ENCODE results near the gene UACA.

The UACA gene

DNA sequence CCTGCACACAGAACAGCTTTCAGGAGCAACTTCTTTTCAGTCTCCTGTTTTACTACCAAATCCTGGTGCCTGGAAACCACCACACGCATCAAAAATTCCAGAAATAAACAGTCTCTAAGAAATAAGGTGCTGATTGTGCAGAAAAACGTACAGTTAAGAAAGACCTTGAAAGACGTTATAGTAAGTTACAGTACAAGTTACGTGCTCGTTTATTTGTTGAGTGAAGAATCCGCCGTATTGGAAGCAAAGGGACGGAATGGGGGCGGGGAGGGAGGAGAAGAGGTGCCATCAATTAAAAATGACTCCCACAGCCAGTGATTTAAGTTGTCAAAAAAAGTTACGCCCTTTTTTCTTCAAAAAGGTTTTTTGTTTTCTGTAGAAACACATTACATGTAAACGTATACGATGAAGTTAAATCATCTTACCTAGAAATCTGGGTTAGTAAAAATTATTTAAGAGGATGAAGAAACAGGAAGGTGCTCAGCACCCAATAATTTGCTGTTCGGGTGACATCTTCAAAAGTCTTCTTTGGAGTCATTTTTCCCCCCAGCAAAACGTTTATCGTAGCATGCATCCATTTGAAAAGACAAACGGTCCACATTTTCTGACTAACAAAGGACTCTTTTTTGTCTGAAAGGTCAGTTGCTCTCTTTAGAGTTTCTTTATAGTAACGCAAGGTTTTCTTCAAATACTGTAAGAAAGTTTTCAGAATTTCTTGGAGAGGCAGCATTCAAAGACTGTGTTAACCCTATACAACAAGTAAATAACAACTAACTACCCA is 782 bp upstream of the UACA start:
- H3K9me3 ChIP-seq (ENCODE audit: control insufficient read depth in 1 of 2, low read length in 2 of 2) = no peaks in the 10 kb centered on the region
- H3K27ac ChIP-seq (ENCODE audit: low read length) = peak overlapping the region; percentile 56
- H3K4me3 ChIP-seq (ENCODE audit: low read depth in 1 of 2, low read length in 2 of 2) = peak overlapping the region; percentile 67 to 77
- no peaks in the 10 kb centered on the region for H3K27me3 ChIP-seq (ENCODE audit: low read depth, low read length)
- H3K4me1 ChIP-seq (ENCODE audit: control insufficient read depth in 1 of 2, insufficient read depth in 2 of 2, low read length in 2 of 2) = peaks cover 0 to 6% of the 10 kb centered on the region in 2 donors
- no peaks in the 10 kb centered on the region for H3K36me3 ChIP-seq (ENCODE audit: control insufficient read depth in 1 of 2, insufficient read depth in 2 of 2, low read length in 2 of 2)

DNA sequence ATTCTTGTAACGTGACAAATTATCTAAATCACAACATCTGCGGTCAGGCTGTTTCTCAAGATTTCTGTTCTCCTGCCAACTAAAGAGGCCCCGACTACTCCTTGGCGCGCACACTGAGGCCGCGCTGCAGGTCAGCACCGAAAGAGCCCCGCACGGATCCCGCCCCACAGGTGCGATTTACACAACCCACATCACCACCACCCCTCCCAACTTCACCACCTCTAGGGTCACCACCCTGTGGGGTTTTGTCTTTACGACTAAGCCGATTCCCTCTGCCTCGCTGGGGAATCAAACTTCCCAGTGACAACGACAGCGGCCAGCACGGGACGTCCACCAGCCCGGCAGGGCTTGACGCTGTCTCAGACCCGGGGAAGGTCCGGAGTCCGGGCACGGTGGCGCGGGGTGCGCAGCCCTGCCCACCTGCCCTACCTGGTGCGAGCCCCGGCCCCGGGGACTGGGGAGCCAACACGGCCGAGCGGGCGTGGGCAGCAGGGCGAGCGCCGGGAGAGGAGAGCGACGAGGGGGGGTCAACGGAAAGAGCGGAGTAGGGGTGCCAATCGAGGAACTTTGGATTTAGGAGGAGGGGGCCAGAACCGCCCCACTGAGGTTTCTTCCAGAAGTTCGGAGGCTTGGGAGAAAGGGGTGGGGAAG is 764 bp downstream of the UACA start:
- peak overlapping the region; percentile 54 for H3K27ac ChIP-seq (ENCODE audit: low read length)
- H3K4me1 ChIP-seq (ENCODE audit: control insufficient read depth in 1 of 2, insufficient read depth in 2 of 2, low read length in 2 of 2) = peaks cover 0 to 6% of the 10 kb centered on the region in 2 donors
- H3K4me3 ChIP-seq (ENCODE audit: low read depth in 1 of 2, low read length in 2 of 2) = peak overlapping the region; percentile 67 to 77
- no peaks in the 10 kb centered on the region for H3K9me3 ChIP-seq (ENCODE audit: control insufficient read depth in 1 of 2, low read length in 2 of 2)
- no peaks in the 10 kb centered on the region for H3K27me3 ChIP-seq (ENCODE audit: low read depth, low read length)
- no peaks in the 10 kb centered on the region for H3K36me3 ChIP-seq (ENCODE audit: control insufficient read depth in 1 of 2, insufficient read depth in 2 of 2, low read length in 2 of 2)

DNA sequence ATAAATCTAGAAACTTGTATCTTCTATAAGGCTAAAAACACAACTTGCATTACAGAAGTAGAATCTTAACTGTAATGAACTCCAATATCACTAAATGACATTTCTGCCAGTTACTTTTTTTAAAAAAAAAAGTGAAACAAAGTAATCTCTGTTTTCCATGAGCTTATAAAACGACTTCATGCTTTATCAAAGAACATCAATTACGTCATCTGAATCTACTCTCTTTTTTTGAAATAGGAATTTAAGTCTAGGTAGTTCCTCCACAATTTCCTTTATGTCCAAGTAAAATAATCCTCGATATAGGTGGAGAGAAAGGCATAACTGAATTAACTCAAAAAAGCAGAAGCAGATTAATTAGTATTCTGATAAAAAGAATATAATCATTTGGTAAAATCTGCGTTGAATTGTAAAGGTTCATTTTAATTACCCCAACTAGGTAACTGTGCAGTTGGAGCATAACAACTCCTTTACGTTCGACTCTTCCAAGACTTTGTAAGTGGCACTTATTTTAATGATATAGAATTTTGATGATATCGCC is 1.4 kb downstream of the UACA start:
- H3K9me3 ChIP-seq (ENCODE audit: control insufficient read depth in 1 of 2, low read length in 2 of 2) = no peaks in the 10 kb centered on the region
- peak overlapping the region; percentile 54 for H3K27ac ChIP-seq (ENCODE audit: low read length)
- H3K4me1 ChIP-seq (ENCODE audit: control insufficient read depth in 1 of 2, insufficient read depth in 2 of 2, low read length in 2 of 2) = peaks cover 0 to 6% of the 10 kb centered on the region in 2 donors
- H3K4me3 ChIP-seq (ENCODE audit: low read depth in 1 of 2, low read length in 2 of 2) = peak overlapping the region; percentile 67 to 77
- no peaks in the 10 kb centered on the region for H3K36me3 ChIP-seq (ENCODE audit: control insufficient read depth in 1 of 2, insufficient read depth in 2 of 2, low read length in 2 of 2)
- H3K27me3 ChIP-seq (ENCODE audit: low read depth, low read length) = no peaks in the 10 kb centered on the region

DNA sequence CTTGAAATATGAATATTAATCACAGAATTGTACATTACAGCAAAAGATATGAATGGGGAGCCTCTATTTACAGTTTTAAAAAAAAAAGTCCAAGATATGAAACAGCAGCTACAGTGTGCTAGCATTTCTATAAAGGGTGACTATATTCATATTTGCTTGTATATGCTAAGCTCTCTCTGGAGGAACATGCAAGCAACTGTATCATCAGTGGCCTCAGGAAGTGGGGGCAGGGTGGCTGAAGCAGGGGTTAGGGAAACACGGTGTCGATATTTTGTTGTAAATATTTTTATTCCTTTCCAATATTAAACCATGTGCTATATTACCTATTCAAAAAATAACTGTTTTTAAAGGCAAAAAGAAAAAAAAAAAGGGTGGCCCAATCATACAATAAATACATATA is 2.3 kb downstream of the UACA start:
- no peak overlapping the region for H3K4me3 ChIP-seq (ENCODE audit: low read depth in 1 of 2, low read length in 2 of 2)
- no peak overlapping the region for H3K27ac ChIP-seq (ENCODE audit: low read length)

DNA sequence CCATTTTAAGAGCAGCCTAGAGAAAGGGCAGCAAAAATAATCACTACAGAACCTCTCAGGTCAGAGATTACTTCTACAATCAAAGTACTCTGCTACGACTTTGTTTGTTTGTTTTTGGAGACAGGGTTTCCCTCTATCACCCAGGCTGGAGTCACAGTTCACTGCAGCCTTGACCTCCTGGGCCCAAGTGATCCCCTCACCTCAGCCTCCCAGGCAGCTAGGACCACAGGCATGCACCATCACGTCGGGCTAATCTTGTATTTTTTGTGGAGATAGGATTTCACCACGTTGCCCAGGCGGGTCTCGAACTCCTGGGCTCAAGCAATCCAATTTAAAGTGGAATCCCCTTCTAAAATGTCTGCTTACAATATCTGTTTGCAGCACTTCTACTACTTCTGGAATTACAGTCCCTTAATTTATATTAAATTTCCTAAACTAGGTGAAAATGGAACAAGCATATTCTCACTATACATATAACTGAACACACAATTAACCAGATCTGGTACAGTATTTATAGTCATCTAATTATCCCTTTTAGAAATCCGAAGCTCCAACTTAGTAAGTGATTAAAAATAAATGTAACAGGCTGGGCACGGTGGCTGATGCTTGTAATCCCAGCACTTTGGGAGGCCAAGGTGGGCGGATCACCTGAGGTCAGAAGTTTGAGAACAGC is 4.4 kb downstream of the UACA start:
- no peak overlapping the region for H3K27ac ChIP-seq (ENCODE audit: low read length)
- no peaks in the 10 kb centered on the region for H3K36me3 ChIP-seq (ENCODE audit: control insufficient read depth in 1 of 2, insufficient read depth in 2 of 2, low read length in 2 of 2)
- H3K4me3 ChIP-seq (ENCODE audit: low read depth in 1 of 2, low read length in 2 of 2) = no peak overlapping the region
- peaks cover 0 to 6% of the 10 kb centered on the region in 2 donors for H3K4me1 ChIP-seq (ENCODE audit: control insufficient read depth in 1 of 2, insufficient read depth in 2 of 2, low read length in 2 of 2)
- no peaks in the 10 kb centered on the region for H3K9me3 ChIP-seq (ENCODE audit: control insufficient read depth in 1 of 2, low read length in 2 of 2)
- H3K27me3 ChIP-seq (ENCODE audit: low read depth, low read length) = no peaks in the 10 kb centered on the region

More for the DNA sequence above, 2.3 kb downstream of the UACA start:
- H3K27me3 ChIP-seq (ENCODE audit: low read depth, low read length) = no peaks in the 10 kb centered on the region
- H3K9me3 ChIP-seq (ENCODE audit: control insufficient read depth in 1 of 2, low read length in 2 of 2) = no peaks in the 10 kb centered on the region
- H3K36me3 ChIP-seq (ENCODE audit: control insufficient read depth in 1 of 2, insufficient read depth in 2 of 2, low read length in 2 of 2) = no peaks in the 10 kb centered on the region
- peaks cover 0 to 6% of the 10 kb centered on the region in 2 donors for H3K4me1 ChIP-seq (ENCODE audit: control insufficient read depth in 1 of 2, insufficient read depth in 2 of 2, low read length in 2 of 2)

DNA sequence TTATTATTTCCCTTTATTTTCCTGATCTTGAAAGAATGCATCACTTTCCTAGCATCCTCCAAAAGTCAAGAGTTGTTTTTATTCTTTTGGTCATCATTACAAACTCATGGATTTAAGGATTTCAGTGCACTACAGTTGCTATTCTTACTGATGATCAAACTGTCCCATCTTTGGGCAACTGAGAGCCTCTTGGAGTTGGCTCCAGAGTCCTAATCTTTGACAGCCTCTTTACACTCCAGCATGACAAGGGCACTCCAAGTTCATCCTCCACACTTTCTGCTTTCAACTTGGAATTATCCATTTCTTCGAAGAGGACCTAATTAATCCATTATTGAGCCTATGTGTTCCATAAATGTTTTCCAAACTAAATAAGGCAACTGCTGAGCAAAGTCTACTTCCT is 5.7 kb downstream of the UACA start:
- H3K27me3 ChIP-seq (ENCODE audit: low read depth, low read length) = no peaks in the 10 kb centered on the region
- H3K27ac ChIP-seq (ENCODE audit: low read length) = no peak overlapping the region
- peaks cover 0 to 6% of the 10 kb centered on the region in 2 donors for H3K4me1 ChIP-seq (ENCODE audit: control insufficient read depth in 1 of 2, insufficient read depth in 2 of 2, low read length in 2 of 2)
- H3K4me3 ChIP-seq (ENCODE audit: low read depth in 1 of 2, low read length in 2 of 2) = no peak overlapping the region
- H3K9me3 ChIP-seq (ENCODE audit: control insufficient read depth in 1 of 2, low read length in 2 of 2) = no peaks in the 10 kb centered on the region
- H3K36me3 ChIP-seq (ENCODE audit: control insufficient read depth in 1 of 2, insufficient read depth in 2 of 2, low read length in 2 of 2) = no peaks in the 10 kb centered on the region

DNA sequence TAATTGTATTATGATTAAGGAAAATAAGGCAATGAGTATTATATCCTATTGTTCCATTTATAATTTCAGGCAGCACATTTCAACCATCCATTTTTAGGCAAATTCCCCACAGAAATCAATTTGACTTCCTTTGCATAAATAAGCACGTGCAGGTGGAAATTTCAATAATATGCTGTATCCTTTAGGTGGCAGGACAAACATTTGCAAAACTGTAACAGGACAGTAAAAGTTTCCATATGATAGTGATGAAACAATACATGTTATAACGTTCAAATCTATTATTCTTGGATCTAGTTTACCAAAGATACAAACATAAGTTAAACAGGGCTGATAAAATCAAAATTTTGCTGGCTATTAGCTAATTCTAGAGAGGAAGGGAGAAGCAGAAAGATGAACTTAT is 8.5 kb downstream of the UACA start:
- no peak overlapping the region for H3K27ac ChIP-seq (ENCODE audit: low read length)
- no peaks in the 10 kb centered on the region for H3K27me3 ChIP-seq (ENCODE audit: low read depth, low read length)
- H3K36me3 ChIP-seq (ENCODE audit: control insufficient read depth in 1 of 2, insufficient read depth in 2 of 2, low read length in 2 of 2) = no peaks in the 10 kb centered on the region
- no peaks in the 10 kb centered on the region for H3K4me1 ChIP-seq (ENCODE audit: control insufficient read depth in 1 of 2, insufficient read depth in 2 of 2, low read length in 2 of 2)
- no peak overlapping the region for H3K4me3 ChIP-seq (ENCODE audit: low read depth in 1 of 2, low read length in 2 of 2)
- no peaks in the 10 kb centered on the region for H3K9me3 ChIP-seq (ENCODE audit: control insufficient read depth in 1 of 2, low read length in 2 of 2)

DNA sequence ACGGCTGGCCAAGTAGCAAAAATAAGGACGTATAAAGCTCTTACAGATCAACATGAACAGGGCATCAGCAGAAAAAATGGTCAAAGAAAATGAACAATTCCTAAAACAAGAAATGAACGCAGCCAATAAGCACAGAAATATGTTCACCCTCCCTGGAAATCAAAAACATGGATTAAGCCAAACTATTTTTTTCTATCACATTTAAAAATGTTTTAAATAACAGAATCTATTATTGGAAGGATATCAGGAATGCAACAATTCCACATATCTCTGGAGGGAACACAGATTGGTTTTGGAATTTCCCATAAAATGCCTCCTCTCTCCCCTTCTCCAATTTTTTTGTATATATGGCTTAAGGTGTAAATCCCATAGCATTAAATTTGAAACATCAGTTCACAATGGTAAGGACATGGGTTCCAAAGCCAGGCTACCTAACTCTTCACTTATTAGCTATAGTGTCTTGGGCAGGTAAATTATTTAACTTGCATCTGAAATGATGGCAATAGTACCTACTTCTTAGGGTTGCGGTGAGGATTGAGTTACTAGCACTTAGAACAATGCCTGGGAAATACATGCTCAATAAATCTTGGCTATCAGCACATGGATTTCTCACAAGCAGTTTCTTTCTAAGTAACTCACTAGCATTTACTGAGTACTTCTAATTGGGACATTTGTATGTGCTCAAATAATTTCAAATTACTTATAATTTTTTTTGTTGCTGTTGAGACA is 10.1 kb downstream of the UACA start:
- peaks cover 0 to 4% of the 10 kb centered on the region in 2 donors for H3K4me1 ChIP-seq (ENCODE audit: control insufficient read depth in 1 of 2, insufficient read depth in 2 of 2, low read length in 2 of 2)
- no peak overlapping the region for H3K27ac ChIP-seq (ENCODE audit: low read length)

DNA sequence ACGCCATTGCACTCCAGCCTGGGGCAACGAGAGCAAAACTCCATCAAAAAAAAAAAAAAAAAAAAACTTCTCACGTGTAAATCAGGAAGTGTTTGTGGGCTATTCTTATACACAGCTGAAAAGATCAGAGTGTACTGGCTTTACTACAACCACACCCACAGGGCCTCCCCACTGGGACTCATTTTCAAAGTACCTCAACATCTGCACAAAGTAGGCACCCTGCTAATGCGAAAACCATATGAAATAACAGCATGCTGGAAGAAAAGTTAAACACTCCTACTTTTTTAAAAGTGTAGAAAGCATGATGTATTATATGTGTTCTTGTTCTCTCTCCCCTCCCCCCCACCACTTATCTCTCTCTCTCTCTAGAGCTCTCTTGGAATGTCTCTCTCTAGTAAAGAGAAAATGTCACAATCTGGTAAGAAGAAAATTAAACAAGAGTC is 11.1 kb downstream of the UACA start:
- Histone ChIP-seq H3K27me3 (ENCODE audit: low read depth, low read length) (no peaks in the 10 kb centered on the region), H3K9me3 (ENCODE audit: control insufficient read depth in 1 of 2, low read length in 2 of 2) (no peaks in the 10 kb centered on the region), H3K27ac (ENCODE audit: low read length) (no peak overlapping the region), H3K36me3 (ENCODE audit: control insufficient read depth in 1 of 2, insufficient read depth in 2 of 2, low read length in 2 of 2) (no peaks in the 10 kb centered on the region), H3K4me3 (ENCODE audit: low read depth in 1 of 2, low read length in 2 of 2) (no peak overlapping the region), H3K4me1 (ENCODE audit: control insufficient read depth in 1 of 2, insufficient read depth in 2 of 2, low read length in 2 of 2) (peaks cover 0 to 5% of the 10 kb centered on the region in 2 donors)

More for the DNA sequence above, 10.1 kb downstream of the UACA start:
- Histone ChIP-seq H3K36me3 (ENCODE audit: control insufficient read depth in 1 of 2, insufficient read depth in 2 of 2, low read length in 2 of 2) (no peaks in the 10 kb centered on the region), H3K27me3 (ENCODE audit: low read depth, low read length) (no peaks in the 10 kb centered on the region), H3K4me3 (ENCODE audit: low read depth in 1 of 2, low read length in 2 of 2) (no peak overlapping the region), H3K9me3 (ENCODE audit: control insufficient read depth in 1 of 2, low read length in 2 of 2) (no peaks in the 10 kb centered on the region)

DNA sequence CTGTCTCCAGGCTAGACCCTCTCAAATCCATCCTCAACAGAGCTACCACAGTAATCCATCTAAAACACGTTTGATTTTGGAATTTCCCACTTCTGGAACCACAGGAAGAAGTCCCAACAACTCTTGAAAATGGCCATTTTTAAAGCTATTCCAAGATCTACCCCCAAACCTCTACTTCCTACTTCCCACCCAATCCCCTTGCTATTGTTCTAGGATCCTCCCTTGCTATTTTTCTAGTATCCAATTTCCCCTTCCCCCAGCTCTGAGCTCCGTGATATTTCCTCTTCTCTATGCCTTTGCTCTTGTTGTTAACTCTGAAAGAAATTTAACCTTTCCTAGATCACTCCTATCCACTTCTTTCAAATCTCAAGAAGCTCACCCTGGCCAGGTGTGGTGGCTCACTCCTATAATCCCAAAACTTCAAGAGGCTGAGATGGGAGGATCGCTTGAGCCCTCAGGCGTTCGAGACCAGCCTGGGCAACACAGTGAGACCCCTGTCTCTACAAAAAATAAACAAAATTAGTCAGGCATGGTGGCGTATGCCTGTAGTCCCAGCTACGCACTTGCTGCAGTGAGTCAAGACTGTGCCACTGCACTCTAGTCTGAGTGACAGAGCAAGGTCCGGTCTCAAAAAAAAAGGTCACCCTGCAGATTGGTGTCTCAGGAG is 13.0 kb downstream of the UACA start:
- Histone ChIP-seq H3K27me3 (ENCODE audit: low read depth, low read length) (no peaks in the 10 kb centered on the region), H3K9me3 (ENCODE audit: control insufficient read depth in 1 of 2, low read length in 2 of 2) (no peaks in the 10 kb centered on the region), H3K36me3 (ENCODE audit: control insufficient read depth in 1 of 2, insufficient read depth in 2 of 2, low read length in 2 of 2) (no peaks in the 10 kb centered on the region), H3K4me3 (ENCODE audit: low read depth in 1 of 2, low read length in 2 of 2) (no peak overlapping the region), H3K4me1 (ENCODE audit: control insufficient read depth in 1 of 2, insufficient read depth in 2 of 2, low read length in 2 of 2) (peaks cover 0 to 5% of the 10 kb centered on the region in 2 donors), H3K27ac (ENCODE audit: low read length) (peak overlapping the region; percentile 26)

Data from muscle layer of duodenum (tissue), 2 donors.